Activated CD4-positive, alpha-beta T cell treated with anti-CD3 and anti-CD28 coated beads, Interleukin-2, amount 50 U/mL, for 24 hours (primary cell): Measurements from ENCODE around the gene SDC1.
"Not testable (repeated sequence)": the region's sequence is repeated elsewhere in the genome, so short reads cannot be mapped to it uniquely, and the experiment has no call there.

Source experiments
- DNase-seq, 2 donors: peaks; one replicate each; pipeline ENCODE4 v3.0.0-alpha.2; 2020; ENCODE audit warnings: low read depth in 1 of 2, low spot score in 1 of 2

The SDC1 gene

DNA sequence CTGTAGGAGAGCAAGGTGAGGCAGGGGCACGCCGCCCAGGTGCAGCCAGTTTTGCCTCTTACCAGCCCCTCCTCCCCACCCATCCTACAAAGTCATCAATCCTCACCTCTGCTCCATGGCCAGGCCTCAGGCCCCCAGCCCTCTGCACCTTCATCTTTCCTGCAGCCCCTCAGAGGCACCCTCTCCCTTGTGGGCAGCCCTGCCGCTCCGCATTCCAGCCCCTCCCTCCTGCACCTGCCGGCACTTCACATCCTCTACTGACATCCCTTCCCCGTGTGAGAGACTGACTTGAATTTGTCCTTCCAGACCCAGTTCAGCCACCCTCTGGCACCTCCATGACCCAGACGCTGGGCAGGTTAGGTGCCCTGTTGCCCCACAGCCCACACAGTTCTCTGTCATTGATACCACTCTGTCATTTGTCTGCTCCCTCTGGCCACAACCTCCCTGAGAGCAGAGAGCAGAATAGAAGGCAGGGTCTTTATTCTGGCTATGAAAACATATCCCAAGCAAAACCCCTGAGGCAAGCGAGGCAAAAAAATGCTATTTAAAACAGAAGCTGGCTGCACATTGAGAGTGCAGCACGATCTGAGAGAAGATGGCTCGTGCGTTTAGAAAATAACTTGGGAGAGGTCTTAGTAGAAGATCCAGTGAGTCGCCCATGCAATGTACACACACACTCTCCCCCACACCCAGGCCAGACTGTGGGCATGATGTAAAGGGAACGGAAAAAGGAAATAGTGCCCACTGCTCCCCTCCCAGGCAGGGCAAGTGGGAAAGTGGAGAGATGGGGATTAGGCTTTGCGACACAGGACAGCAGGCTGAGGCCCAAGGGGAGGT, 25.9 kb downstream of the SDC1 start:
- no peak for DNase-seq

DNA sequence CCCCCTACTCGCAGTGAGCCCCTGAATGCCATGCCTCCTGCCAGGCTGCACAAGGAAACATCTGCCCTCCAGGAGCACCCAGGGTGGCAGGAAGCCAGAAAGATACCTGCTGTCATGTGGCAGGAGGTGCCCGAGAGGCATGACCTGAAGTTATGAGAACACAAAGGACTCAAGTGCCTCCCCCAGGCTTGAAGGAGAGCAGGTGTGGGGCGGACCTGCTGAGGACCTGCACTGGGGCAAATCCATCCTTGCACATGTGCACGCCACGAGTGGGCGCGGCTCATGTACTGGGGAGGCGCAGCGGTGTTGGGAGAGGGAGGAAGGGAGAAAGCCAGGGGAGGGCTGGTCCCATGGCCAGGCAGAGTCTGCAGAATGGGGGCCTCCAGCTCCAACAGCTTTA, 26.9 kb downstream of the SDC1 start:
- no peak for DNase-seq

DNA sequence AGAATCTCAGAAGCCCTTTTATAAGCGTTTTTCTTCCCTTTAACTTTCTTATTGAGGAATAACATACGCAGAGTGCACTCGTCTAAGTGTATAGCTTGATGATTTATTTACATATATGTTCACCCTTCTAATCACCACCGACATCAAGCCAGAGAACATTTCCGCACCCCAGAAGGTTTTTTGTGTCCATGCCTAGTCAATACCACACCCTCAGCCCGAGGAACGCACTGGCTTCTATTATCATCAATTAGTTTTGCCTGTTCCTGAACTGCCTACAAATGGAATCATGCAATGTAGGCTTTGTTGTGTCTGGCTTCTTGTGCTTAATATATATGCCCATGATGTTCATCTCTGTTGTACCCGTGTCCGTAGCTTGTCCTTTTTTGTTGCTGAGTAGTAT, 27.7 kb downstream of the SDC1 start:
- DNase-seq = no peak

DNA sequence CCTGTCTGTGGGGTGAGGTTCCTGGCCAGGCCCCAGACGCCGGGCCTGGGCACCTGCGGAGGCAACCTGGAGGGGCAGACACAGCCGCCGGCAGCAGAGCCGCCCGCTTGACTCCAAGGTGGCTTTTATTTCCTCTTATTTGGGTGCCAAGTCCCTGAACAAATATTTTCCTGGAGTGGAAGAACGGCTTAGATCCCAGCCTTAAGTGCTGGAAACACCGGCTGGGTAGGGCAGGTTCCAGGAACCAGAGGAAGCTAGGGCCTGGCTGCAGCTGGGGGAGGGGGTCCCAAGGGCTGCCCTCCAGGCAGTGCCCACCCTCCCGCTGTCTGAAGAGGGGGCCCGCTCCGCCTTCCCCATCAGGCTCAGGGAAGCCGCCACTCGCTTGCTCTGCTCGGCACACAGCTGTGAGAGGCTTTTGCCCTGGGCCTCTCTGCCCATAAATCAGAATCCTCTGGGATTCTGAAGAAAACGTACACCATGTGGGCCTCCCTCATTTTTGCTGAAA, 28.2 kb downstream of the SDC1 start:
- DNase-seq = no peak

DNA sequence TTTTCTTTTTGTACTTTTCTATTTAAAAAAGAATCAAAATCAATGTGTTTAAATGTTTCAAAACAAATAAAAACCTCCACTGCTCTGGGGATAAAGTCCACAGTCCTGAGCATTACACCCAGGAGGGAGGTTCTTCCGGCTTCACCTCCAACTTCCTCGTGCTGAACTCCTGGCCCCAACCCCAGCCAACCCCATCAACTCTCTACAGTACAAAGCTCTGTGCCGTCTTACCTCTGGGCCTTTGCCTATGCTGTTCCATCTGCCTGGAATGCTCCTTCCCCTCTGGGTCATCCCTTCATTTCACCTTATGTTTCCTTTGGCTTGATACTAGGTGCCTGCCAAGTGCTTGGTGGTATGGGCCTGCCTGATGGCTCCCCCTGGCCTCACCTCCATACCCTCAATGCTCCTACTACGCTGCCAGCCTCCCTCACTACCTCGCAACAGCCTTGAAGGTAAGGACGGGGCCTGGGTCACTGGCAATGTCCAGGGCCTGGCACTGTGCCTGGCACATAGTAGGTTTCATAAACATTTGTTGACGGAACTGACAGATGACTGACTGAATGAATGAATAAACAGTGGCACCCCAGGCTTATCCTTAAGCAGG, 28.8 kb downstream of the SDC1 start:
- DNase-seq = no peak

DNA sequence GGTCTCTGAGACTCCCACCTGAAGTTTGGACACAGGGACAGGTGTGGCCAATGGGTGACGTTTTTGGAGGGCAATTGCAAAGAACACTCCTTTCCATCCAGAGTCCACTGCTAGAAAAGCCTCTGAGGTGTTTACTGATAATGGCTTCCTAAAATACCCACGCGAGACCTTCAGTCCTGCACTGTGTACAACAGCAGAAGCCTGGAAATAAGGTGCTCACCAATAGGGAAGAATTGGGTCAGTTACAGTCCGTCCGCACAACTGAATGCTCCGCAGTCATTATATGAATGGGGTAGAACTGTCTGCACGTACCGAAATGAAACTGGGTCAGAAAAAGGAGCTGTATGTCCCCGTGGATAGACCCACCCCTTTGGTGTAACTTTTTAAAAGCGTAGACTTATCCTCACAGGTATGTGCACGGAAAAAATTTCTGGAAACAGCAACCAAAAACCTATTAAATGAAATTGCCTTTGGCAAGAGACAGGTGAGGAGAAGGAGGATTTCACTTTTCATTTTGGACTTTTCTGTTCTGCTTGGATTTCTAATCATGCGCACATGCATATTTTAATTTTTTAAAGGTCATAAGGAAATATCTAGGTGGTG, 29.4 kb downstream of the SDC1 start:
- DNase-seq = no peak

DNA sequence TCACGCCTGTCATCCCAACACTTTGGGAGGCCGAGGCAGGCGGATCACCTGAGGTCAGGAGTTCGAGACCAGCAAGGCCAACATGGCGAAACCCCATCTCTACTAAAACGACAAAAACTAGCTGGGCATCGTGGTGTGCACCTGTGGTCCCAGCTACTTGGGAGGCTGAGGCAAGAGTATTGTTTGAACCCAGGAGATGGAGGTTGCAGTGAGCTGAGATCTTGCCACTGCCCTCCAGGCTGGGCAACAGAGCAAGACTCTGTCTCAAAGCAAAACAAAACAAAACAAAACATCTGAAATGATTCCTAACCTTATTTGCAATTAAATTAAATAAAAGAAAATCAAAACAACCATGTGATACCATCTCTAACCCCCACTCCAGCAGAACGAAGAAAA, 29.9 kb downstream of the SDC1 start:
- not testable (repeated sequence) for DNase-seq

DNA sequence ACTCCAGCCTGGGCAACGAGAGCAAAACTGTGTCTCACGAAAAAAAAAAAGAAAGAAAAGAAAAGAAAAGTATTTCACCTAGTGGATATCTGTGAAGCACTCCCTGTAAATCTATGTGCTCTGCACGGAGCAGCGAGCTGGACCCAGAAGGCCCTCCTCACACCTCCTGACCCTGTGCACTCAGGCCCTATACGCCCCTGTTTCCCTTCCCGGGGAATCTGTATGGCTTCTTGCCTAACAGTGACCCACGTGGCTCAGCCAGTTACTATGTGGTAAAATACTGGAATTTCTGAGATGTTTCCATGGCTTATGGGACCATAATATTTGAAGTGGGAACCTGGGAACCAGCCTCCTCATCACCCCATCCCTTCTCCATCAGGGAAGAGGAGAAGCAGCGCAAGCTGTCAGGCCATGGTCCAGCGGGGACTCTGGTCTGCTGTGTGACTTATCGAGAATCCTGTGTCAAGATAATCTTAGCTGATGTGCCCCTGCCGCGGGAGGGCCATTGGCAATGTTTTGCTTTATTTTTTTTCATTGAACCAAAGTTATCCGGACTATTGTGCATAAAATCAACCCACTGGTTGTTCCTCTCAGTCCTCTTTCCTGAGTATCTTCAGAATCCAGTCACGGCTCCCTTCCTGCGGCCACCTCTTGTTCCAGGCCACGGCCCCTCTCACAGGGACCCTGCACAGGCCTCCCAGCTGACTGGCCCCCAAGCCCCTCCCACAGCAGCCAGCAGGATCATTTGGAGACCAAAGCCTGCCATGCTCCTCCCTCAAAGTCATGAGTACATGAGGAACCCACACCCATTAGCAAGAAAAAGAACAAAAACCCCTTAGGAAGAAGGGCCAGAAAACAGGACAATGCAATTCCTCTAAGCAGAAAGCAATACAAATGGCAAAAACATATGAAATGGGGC, 30.6 kb downstream of the SDC1 start:
- DNase-seq = no peak

DNA sequence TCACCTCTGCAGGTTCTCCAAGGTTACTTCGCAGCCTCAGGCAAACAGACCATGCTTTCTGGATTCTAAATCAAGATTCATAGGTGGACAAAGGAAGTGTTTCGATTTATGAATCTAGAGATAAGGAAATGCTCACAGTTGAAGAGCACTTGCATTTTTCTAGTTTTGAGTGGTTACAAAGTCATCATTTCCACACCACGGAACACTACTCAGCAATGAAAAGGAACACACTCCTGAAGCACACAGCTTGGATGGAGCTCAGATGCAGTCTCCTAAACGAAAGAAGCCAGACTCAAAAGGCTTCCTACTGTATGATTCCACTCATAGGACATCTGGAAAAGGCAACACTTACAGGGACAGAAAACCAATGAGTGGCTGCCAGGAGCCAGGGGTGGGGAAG, 31.7 kb downstream of the SDC1 start:
- no peak for DNase-seq

DNA sequence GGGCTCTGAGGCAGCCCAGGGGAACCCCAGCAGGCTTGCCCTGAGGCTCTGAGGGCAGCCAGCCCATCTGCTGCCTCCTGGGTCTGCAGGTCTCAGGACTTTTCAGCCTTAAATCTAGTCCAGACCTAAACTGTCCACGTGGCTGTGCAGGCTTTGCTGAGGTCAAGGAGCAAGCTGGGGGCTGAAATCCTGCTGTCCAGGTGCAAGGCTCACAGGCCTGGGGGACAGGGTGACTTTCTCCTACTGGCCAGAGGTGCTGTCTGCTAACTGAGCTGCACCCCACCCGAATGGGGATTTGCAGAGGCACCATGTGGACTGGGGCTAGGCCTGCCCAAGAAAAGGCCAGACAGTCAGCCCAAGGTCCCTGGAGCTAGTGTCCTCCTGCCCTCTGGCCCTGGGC, 32.1 kb downstream of the SDC1 start:
- no peak for DNase-seq

DNA sequence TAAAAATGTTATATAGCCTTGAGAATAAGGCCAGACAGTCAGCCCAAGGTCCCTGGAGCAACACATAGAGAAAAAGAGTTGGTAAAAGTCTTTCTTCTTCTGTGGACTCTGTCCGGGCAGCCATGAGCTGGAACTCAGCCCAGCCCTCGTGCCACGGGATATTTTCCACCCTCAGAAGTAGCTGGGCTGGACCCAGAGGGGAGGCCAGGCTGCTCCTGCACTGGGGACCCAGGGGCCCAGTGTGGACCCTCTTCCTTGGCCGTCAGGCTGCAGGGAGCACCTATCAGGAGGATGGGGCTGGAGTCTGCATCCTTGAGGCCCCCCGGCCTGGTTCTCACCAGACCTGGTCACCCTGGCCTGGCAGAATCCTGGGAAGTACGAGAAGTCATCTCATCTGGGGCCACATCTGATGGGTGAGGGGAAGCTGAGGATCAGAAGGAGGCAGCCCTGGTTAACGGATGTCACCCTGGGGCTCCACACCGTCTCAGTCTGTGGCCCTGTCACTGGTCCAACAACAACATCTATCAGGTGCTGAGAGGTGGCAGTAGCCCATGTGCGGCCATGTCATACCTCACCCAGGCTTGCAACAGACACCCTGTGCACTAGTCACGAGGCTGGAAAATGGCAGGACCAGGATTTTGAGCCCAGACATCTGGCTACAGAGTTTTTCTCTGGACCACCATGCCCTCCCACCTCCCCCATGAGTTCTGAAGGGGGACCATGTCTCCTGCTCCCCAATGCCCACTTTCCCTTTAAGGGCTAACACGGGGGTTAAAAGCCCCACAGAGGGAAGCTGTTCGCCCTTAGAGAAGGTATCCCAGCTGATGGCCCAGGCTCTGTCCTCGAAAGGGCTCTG, 33.0 kb downstream of the SDC1 start:
- DNase-seq = no peak

DNA sequence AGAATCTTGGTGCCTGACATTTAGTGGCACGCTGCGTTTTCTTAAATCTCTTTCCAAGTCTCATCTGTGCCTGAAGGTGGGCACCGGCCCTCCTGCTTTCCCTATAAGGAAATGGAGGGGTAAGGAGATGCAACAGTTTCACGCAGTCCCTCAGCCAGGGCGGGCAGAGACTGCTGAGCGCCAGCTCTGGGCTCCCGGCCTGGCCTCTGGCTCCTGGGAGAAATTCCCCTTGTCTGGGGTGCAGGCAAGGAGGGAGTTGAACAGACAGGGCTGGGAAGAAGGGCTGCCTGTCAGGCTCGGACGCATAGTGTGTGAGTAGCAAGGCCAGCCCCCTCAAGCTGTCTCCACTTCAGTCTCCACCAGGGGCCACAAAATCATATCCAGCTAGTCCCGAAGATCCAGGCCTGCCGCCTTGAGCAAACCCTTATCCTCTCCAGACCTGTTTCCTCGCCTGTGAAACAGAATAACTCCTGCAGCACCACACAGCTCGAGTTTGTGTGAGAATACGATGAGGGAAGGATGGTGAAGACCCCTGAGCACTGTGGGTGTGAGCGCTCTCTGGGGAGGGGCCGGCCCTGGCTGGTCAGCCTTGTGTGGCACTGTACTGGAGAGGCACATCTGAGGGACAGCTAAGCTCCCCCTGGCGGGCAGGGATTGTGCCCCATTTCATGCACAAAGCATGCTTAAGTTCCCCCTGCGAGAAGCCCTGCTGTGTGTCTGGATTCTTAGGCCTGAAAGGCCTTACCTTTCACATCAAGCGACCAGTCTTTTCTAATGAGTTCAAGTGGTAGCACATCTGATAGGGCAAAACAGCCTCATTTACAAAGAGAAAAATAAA, 33.8 kb downstream of the SDC1 start:
- no peak for DNase-seq

DNA sequence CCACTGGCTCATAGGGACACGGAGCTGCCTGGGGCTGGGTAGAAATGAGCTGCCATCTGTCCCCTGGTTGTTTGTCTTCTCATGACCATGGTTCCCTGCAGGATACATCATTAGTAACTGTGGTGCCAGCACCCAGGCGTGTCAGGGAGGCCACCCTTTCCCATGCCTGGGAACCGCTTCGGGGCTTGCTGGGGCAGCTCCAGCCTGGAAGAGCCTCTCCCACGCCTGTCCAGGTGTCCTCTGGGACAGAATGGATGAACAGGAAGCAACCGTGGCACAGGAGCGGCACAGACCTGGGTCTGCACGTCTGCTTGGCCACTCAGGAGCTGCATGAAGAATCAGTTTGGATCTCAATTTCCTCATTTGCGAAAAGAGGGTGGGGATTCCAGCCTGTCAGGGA, 34.8 kb downstream of the SDC1 start:
- no peak for DNase-seq

DNA sequence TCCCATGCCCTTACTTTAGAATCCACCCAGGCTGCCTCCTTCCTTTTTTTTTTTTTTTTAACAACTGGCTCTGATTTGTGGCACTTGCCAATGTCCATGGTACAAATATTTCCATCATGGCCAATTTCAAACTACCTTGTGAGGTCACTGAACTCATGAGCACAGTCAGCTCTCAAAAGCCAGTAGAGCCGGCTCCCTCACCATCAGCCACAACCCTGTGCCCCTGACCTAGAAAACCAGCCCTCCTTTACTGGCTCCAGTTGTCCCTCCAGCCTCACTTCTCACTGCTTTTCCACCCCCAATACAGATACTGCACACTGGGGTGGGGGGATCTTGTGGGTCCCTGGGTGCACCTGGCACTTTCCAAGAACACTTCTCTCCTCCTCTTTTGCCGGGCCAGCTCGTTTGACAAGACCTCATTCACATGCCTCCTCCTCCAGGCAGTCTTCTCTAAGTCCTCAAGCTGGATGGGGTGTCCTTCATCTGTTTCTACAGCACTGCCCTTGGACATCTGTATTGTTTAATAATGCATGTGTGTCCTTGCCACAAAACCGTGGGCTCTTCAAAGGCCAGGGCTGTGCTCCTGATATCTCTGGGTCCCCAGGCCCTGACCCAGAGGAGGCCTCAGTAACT, 35.5 kb downstream of the SDC1 start:
- DNase-seq = no peak

DNA sequence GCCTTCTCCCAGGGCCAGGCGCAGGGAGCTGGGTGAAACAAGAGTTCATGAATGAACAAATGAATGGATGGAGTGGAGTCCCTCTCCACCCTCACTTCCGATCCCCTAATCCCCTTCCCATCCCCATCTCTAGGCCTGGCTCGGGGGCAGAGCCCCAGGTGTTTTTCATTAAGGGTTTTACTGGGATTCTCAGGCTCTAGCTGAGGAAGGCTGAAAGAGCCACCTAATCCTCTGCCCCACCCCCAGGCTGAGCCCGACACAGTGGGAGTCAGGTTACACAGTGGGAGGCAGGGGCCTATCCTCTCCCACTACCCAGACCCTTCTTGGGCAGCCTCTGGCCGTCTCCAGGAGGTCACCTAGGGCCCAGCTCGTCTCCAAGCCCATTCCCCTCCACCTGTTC, 36.1 kb downstream of the SDC1 start:
- no peak for DNase-seq

DNA sequence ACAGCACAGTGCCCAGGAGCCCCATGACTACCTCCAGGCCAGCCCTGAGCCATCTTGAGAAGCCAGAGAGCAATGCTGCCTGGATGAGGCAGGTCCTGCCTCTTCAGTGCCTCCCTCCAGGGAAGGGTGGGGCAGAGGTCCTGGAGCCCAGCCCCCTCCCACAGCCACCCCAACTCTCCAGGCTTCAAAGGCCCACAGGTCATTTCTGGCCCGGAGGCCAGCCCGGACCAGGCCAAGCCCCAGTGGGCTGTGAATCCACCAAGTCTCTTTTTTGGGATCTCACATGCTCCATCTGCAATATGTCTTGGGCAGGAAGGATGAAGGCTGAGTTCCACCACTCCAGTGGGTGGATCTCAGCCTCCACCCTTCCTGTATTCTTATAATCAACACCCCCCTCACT, 36.7 kb downstream of the SDC1 start:
- DNase-seq = no peak

DNA sequence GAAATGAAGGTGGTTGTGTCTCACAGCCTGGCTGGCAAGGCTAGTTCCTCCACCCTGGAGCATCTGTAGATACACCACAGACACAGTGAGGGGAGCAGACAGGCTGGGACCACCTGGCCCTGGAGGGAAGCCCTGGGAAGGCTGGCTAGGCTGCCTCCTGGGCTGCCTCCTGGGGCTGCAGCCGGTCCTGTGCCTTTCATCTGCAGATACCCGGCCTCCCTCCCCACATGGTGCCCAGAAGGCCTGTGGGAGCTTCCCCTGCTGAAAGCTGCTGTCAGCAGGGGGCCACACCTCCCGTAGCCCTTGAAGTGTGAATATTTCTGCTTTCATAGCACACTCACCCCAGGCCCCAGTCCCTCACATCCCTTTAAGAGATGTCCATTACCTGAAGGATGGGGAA, 37.6 kb downstream of the SDC1 start:
- DNase-seq = no peak

DNA sequence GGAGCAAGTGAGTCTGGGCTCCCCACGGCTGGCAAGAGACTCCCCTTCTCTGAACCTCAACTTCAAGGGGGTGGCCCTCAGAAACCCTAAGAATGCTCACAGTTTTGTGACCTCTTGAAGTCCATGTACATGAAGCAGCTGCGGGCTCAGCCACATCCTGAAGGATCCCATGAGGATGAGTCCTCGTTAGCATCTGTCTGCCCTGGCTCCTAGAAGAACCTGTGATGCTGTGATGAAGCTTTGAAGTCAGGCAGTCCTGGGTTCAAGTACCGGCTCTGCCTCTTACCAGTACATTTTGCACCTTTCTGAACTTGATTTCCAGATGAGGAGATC, 38.1 kb downstream of the SDC1 start:
- DNase-seq = no peak
